ENCODE results near the gene COL19A1.

DNA sequence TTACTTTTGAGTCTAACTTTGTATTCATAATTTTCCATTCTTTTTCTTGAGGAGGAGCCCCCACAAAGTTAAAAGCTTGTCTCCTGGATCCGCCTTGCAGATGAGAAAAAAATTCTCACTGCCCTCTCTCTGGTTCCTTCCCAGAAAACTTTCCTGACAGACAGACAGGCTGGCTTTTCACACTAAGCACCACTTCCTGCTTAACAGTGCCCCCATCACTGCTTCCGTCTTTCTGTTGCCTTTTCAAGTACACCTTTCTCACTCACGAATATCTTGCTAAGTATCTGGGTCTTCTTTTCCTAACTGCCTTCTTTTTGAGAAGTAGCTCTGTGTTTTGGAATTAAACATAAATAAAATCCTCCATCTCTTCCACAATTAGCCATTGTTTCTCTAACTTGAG is 49.8 kb upstream of the COL19A1 start:
- TF ChIP-seq JUND (IDR thresholded peaks at IDR 0.05): no peak
- no peak for TF ChIP-seq EP300 (IDR thresholded peaks at IDR 0.05; ENCODE audit: borderline replicate concordance in 1 of 2, low read depth in 1 of 2, low read length in 1 of 2)
- TF ChIP-seq, protein P1, sequence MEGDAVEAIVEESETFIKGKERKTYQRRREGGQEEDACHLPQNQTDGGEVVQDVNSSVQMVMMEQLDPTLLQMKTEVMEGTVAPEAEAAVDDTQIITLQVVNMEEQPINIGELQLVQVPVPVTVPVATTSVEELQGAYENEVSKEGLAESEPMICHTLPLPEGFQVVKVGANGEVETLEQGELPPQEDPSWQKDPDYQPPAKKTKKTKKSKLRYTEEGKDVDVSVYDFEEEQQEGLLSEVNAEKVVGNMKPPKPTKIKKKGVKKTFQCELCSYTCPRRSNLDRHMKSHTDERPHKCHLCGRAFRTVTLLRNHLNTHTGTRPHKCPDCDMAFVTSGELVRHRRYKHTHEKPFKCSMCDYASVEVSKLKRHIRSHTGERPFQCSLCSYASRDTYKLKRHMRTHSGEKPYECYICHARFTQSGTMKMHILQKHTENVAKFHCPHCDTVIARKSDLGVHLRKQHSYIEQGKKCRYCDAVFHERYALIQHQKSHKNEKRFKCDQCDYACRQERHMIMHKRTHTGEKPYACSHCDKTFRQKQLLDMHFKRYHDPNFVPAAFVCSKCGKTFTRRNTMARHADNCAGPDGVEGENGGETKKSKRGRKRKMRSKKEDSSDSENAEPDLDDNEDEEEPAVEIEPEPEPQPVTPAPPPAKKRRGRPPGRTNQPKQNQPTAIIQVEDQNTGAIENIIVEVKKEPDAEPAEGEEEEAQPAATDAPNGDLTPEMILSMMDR (IDR thresholded peaks at IDR 0.05): no peak
- TF ChIP-seq, protein P2, sequence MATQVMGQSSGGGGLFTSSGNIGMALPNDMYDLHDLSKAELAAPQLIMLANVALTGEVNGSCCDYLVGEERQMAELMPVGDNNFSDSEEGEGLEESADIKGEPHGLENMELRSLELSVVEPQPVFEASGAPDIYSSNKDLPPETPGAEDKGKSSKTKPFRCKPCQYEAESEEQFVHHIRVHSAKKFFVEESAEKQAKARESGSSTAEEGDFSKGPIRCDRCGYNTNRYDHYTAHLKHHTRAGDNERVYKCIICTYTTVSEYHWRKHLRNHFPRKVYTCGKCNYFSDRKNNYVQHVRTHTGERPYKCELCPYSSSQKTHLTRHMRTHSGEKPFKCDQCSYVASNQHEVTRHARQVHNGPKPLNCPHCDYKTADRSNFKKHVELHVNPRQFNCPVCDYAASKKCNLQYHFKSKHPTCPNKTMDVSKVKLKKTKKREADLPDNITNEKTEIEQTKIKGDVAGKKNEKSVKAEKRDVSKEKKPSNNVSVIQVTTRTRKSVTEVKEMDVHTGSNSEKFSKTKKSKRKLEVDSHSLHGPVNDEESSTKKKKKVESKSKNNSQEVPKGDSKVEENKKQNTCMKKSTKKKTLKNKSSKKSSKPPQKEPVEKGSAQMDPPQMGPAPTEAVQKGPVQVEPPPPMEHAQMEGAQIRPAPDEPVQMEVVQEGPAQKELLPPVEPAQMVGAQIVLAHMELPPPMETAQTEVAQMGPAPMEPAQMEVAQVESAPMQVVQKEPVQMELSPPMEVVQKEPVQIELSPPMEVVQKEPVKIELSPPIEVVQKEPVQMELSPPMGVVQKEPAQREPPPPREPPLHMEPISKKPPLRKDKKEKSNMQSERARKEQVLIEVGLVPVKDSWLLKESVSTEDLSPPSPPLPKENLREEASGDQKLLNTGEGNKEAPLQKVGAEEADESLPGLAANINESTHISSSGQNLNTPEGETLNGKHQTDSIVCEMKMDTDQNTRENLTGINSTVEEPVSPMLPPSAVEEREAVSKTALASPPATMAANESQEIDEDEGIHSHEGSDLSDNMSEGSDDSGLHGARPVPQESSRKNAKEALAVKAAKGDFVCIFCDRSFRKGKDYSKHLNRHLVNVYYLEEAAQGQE (IDR thresholded peaks at IDR 0.05; ENCODE audit: low read depth, low read length): no peak
- TF ChIP-seq POLR2AphosphoS5 (IDR thresholded peaks at IDR 0.05; ENCODE audit: low read depth, low read length): no peak
- no peak for TF ChIP-seq FOXJ3 (CRISPR knock-in tag; IDR thresholded peaks at IDR 0.05)
- TF ChIP-seq SMC3 (IDR thresholded peaks at IDR 0.05; ENCODE audit: low read depth, low read length): no peak
- no peak for TF ChIP-seq CHD2 (IDR thresholded peaks at IDR 0.05; ENCODE audit: low read length, partially characterized antibody)
- no peak for TF ChIP-seq YY1 (IDR thresholded peaks at IDR 0.05; ENCODE audit: low read depth)
- no peak for TF ChIP-seq MEF2A (IDR thresholded peaks at IDR 0.05; ENCODE audit: borderline replicate concordance, low read depth)
- no peak for TF ChIP-seq ELF1 (IDR thresholded peaks at IDR 0.05)
- TF ChIP-seq USF1 (IDR thresholded peaks at IDR 0.05; ENCODE audit: borderline replicate concordance, low read depth): no peak

Data from SK-N-SH (cell line).